Lower leg skin (tissue), 4 donors: ENCODE data around the gene ADORA1. TPM values are rescaled to one million over a fixed set of nuclear protein-coding genes. Genes with fewer than 3 reads are reported as not detected.
A peak's percentile ranks its signal among the peaks of the same experiment; 100 is the strongest.

Experiments
- DNase-seq, 2 donors: peaks; one replicate each; pipeline ENCODE4 v3.0.0-alpha.2; 2019; ENCODE audit warnings: low spot score in 2 of 2
- H3K4me3 ChIP-seq: fragments of 200-600 bp; sonication (generic); 2 replicates; pipeline ENCODE4 v1.5.1; 2017; ENCODE audit warnings: mild to moderate bottlenecking, low read depth; ENCODE audit not compliant: poor library complexity, severe bottlenecking
- POLR2A ChIP-seq, 2 donors: fragments of 450-650 bp; IDR thresholded peaks; one replicate each; pipeline ENCODE4 v1.6.1; 2016 to 2017; ENCODE audit warnings: antibody characterized with exemption in 2 of 2, mild to moderate bottlenecking in 1 of 2, moderate library complexity in 1 of 2
- WGBS, 2 donors: methylation state at CpG; one replicate each; pipeline ENCODE4 v1.1.5; 2018; 5-methylcytosine and 5-hydroxymethylcytosine counted together
- intact Hi-C: fragments of 100-400 bp; cut with DNase I; formaldehyde crosslinking; loops from one replicate; pipeline ENCODE4 v1.15.0; 2023; ENCODE audit warnings: low total_unique reads
- total RNA-seq, 4 donors: library from RNA; depleted of rRNA; stranded (reverse); fragments of >200 nt; gene quantifications; one replicate each; pipeline ENCODE4 v1.1.0, GENCODE V29; 2016
- TF ChIP-seq, protein P1 (sequence below), 3 donors: fragments of 450-650 bp; IDR thresholded peaks; one replicate each; pipeline ENCODE4 v1.5.1; 2016; ENCODE audit warnings: antibody characterized with exemption in 3 of 3, mild to moderate bottlenecking in 3 of 3, moderate library complexity in 2 of 3

Gene ADORA1
- total RNA-seq, 4 donors from 2014 or later, result 1.8 to 7.7 (median 5.3) TPM

DNA sequence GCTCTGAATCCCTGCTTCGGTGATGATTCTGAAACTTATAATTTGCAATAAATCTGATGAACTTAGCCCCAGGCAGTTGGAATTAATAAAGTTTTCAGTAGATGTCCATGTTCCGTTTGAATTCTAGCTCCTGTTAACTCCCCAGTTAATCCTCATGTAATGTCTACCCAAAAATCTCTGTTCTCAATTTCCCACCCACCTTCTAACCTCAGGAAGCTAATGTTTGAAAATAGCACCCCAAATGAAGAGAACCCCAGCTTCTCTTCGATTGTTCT lies 45.4 kb upstream of the ADORA1 start:
- intact Hi-C loops, result no loop called here
- WGBS, 2 donors, result 49 to 51% methylated on average over 3 of the region's 3 CpGs
- no peak for DNase-seq
- no peak for TF ChIP-seq POLR2A (IDR thresholded peaks at IDR 0.05)
- TF ChIP-seq, protein P1, sequence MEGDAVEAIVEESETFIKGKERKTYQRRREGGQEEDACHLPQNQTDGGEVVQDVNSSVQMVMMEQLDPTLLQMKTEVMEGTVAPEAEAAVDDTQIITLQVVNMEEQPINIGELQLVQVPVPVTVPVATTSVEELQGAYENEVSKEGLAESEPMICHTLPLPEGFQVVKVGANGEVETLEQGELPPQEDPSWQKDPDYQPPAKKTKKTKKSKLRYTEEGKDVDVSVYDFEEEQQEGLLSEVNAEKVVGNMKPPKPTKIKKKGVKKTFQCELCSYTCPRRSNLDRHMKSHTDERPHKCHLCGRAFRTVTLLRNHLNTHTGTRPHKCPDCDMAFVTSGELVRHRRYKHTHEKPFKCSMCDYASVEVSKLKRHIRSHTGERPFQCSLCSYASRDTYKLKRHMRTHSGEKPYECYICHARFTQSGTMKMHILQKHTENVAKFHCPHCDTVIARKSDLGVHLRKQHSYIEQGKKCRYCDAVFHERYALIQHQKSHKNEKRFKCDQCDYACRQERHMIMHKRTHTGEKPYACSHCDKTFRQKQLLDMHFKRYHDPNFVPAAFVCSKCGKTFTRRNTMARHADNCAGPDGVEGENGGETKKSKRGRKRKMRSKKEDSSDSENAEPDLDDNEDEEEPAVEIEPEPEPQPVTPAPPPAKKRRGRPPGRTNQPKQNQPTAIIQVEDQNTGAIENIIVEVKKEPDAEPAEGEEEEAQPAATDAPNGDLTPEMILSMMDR (IDR thresholded peaks at IDR 0.05), result no peak
- no peak overlapping the region for H3K4me3 ChIP-seq

- DNase-seq, result peak in 1 of 2 donors; percentile 42
These were observed 44.7 kb upstream of the ADORA1 start for GRCh38 chr1:203082571-203083462.

DNA sequence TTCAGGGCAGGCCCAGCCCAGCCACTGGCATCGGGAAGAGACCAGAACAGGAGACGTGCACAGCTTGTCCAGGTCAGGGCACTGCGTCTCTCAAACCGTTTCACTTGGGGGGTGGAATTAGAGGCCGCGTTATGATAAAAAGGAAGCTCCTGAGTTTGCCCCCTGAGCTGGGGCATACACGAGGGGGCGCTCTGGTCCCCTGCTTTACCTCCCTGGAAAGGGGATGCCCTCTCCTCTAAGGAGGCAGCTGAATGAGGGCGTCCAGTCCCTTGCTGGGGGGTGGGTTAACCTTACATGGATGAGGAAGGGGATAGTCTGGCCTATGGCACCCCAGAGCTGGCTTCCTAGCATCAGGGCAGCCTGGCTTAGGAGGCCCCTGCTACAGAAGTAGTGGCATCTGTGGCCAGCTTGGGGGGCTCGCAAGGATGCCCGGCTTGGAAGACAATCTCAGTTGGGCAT lies 44.0 kb upstream of the ADORA1 start:
- WGBS, 2 donors, result 86 to 92% methylated on average over 11 of the region's 11 CpGs
- intact Hi-C loops, result no loop called here
- TF ChIP-seq POLR2A (IDR thresholded peaks at IDR 0.05), result no peak
- TF ChIP-seq, protein P1 (IDR thresholded peaks at IDR 0.05), result no peak
- H3K4me3 ChIP-seq, result no peak overlapping the region
- peak in 1 of 2 donors; percentile 66 for DNase-seq

More at GRCh38 chr1:203082571-203083462, 44.7 kb upstream of the ADORA1 start:
- H3K4me3 ChIP-seq, result no peak overlapping the region
- intact Hi-C loops, result no loop called here
- TF ChIP-seq POLR2A (IDR thresholded peaks at IDR 0.05), result no peak
- TF ChIP-seq, protein P1 (IDR thresholded peaks at IDR 0.05), result no peak
- 48 to 55% methylated on average over 11 of the region's 11 CpGs for WGBS, 2 donors

DNA sequence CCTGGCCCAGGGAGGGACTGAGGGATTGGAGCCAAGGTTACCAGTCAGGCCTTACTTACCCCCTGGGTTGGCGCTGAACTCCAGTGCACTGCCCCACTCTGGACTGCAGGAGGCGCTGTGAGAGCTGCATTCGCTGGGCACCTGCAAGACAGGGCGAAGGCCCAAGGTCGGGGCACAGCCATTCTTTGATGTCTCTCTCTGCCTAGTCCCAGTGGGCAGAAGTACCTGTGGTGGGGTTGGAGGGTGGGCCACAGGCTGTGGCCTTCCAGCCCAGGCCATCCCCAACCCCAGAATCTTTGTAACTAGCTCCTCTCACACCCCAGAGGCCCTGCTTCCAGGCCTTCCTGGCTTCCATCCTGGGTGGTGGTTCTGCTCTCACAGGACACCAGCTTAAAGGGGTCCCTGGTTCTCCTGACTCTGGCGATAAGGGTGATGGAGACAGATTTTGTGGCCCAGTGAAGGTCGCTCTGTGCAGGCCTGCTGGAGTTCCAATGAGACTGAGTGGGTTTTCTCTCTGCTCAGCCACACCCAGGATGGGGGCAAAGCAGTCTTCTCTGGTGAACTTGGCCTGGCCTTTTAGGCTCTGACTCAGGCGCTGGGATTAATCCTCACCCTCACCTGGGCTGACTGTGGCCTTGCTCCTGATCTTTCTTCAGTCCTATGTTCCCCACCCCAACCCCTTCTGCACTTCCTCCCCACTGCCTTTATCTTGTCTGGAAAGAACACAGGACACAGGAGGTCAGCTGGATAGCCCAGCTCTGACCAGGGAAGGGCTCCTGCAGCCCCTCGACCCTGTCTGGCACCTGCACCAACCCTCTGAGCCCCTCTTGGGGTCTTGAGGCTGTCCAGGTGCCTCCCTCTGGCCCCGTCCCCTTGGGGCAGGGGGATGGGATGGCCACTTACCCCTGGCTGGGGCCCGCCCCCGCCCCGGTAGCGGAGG lies 42.7 kb upstream of the ADORA1 start:
- H3K4me3 ChIP-seq, result no peak overlapping the region
- TF ChIP-seq, protein P1 (IDR thresholded peaks at IDR 0.05), result no peak
- TF ChIP-seq POLR2A (IDR thresholded peaks at IDR 0.05), result no peak
- peak in 1 of 2 donors; percentile 45 for DNase-seq
- 91 to 97% methylated on average over 6 to 10 of the region's 14 CpGs for WGBS, 2 donors
- intact Hi-C loops, result no loop called here

DNA sequence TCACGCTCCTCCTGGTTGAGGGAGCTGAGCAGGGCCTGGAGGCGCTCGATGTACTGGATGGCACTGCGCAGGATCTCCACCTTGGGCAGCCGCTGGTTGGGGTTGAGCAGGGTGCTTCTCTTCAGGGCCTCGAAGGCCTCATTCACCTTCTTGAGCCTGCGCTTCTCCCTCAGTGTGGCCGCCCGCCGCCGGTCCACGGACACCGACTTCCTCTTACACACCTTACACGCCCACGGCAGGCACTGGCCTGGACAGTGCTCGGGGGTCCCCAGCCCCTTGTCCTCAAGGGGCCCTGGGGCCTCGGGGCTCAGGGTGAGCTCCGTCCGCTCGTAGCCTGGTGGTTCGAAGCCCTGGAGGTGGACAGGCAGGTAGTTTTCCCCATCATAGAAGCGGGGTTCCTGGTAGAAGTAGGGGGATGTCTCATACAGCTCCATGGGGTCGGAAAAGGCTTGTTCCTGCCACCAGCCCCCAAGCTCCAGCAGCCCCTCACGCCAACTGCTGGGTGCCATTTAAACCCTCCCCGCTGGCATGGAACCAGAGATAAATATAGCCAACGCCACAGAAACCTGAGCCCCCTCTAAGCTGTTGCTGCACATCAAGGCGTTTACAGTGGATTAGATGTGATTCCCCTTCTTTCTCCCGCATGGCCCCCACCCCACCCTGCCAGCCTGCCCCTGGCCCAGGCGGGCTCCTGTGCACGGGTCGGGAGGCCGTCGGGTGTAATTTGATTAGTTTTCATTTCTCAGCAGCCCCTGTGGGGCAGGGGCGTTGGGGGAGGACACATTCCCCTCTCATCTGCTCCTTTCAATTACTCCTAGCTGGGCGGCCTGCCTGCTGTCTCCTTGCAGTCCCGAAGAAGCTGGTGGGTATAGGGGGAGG lies 41.8 kb upstream of the ADORA1 start, which contains the start of gene MYOG:
Gene MYOG, minus strand, starts transcription at position 485 of the 879 bp plus-strand sequence. Its CDS starts 51 bp downstream, at position 434.
- TF ChIP-seq, protein P1 (IDR thresholded peaks at IDR 0.05), result no peak
- no peak for TF ChIP-seq POLR2A (IDR thresholded peaks at IDR 0.05)
- 80 to 89% methylated on average over 30 to 31 of the region's 36 CpGs for WGBS, 2 donors
- peak in 1 of 2 donors; percentile 82 for DNase-seq
- H3K4me3 ChIP-seq, result no peak within 1 kb of the TSS
- intact Hi-C loops, result no loop called here
